Fibroblast of skin of right quadriceps (primary cell): ENCODE measurements around the gene PRPS1.
"Not testable (repeated sequence)": the region's sequence is repeated elsewhere in the genome, so short reads cannot be mapped to it uniquely, and the experiment has no call there.

ENCODE experiments used
- DNase-seq: peaks from one replicate; pipeline ENCODE4 v3.0.0-alpha.2; 2013

Gene PRPS1

DNA sequence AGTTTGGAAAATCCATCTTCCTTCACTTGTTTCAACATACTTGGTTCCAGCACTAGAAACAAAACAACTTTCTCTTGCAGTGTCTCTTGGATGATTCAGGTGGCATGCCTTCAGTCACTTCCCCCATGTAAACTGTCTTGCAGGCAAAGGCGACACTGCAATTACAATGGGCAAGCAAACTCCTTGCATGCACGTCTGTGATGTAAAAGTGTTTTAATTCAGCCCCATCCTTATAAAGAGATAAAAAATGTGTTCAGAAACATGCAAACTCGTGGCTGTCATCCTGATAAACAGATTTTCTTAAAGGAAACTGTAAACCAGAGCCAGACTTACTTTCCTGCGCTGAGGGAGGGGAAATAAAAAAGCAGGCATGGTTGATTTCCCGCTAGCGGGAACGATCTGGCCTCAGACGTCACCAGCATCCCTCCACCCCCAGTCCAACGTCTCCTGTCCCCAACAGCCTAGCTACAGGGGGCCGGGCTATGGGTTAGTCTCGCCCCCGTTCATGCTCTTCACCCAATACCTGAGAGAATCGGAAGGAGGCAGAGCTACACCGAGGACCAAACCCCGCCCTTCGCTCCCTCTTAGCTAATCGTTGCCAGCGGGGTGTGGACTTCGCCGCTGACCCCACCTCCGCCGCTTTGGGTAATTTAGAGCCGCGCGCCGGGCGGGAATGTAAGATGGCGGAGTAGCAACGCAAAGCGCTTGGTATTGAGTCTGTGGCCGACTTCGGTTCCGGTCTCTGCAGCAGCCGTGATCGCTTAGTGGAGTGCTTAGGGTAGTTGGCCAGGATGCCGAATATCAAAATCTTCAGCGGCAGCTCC, at the start of gene PRPS1:
Gene PRPS1, plus strand, starts transcription at position 673 of the 824 bp plus-strand sequence. Its CDS starts 119 bp downstream, at position 792.
- DNase-seq: peak; percentile 95

DNA sequence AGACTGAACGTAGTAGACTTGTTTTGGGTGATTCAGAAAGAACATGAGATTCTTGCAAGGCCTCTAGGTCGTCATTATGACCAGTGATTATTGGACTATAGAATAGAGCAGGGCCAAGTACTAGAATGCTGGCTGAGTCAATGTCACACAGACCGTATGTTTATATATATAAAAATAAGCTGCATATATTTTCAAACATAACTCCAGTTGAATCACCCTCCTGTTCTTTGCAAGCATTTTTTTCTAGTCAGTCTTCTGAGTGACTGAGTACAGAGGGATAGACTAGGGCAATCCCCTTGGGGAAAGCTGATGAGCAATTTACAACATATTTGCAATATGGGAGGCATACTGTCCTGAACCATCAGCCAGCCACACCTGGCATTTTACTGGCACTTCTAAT, 48.4 kb upstream of the PRPS1 start:
- peak; percentile 41 for DNase-seq

DNA sequence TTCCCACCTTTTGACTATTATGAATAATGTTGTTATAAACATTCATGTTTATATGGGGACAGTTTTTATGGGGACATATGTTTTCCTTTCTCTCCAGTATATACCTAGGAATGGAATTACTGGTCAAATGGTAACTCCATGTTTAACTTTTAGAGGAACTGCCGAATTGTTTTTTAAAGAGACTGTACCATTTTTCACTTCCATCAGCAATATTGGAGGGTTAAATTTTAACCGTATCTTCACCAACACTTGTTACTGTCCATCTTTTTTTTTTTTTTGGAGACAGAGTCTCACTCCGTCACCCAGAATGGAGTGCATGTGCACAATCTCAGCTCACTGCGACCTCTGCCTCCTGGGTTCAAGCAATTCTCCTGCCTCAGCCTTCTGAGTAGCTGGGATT, 46.4 kb upstream of the PRPS1 start:
- DNase-seq: no peak

DNA sequence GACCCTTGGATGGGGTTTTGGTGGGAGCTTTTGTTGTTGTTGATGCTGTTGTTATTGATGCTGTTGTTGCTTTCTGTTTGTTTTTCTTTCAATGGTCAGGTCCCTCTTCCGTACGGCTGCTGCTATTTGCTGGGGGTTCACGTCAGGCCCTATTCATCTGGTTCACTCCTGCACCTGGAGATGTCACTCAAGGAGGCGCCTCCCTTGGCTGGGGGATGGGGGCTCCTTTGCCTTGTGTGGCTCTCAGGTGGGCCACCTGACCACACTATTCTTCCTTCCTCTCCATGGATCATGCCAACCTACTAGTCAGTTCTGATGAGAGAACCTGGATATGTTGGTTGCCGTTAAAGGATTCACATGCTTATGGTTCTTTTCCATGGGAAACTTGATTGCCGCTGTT, 39.1 kb upstream of the PRPS1 start:
- DNase-seq: no peak

DNA sequence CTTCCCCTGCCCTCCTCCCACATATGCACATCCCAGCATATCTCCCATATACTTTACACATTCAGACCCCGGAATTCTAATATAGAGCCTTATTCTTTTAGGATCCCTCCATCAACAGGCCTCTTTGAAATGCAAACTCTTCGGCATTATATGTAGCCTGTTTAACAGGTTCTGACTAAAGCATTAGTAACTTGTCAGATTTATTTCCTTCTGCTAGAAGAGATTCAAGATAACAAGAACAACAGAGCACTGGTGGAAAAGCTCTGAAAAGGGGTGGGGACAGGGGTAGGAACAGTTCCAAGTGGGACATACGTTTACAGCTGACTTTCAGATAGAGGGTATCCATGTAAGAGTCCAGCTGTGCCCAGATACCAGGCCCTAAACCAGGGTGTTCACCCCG, 31.7 kb upstream of the PRPS1 start:
- no peak for DNase-seq

DNA sequence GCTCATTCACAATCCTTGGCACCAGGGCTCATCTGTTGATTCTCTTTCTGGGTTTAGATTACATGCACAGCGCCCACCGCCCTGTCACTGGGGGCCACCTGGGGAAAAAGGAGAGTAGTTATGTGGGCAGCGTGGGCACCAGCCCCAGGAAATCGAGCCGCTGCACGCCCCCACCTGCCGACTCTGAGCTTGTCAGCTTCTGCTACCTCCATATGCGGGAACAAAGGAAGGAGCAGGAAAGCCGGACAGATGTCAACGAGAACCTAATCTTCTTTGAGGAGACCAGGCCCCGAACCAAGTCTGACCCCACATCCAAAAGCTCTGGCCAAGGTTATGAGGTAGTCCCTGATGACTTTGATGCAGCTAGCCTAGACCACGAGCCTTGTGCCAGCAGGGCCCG, 31.0 kb upstream of the PRPS1 start:
- no peak for DNase-seq

DNA sequence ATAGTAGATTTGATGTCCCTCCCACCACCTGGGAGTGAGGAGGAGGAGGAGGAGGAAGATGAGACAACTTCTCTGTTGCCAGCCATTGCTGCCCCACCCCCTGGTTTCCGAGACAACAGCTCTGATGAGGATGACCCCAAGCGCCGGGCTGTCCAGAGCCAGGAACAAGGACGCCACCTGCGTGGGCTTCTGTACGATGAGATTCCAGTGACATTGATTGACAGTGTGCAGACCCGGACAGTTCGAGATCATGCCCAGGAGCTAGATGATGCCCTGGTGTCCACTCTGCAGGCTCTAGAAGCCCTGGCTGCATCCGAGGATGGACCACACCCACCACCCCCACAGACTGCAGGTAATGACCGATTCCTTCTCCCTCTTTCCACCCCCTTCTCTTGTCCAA, 30.5 kb upstream of the PRPS1 start:
- DNase-seq: no peak

DNA sequence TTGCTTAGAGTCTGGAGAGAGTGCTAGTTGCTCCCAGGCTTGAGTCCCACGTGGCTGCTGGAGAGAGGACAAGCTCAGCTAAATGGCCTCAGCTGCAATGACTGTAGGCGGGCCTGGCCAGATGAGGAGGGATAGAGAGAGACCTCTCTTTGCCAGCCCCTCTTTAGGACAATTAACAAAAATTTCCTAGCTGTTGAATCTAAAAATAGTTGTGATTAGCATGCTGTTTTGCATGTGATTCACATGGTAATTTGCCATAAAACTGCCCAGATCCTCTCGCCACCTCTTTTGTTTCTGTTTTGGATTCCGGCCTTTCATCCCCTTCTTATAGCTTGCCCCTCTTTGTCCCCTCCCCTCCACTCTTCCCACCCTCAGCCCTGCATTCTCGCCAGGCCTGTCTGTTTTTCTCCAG, 28.9 kb upstream of the PRPS1 start:
- DNase-seq: no peak

DNA sequence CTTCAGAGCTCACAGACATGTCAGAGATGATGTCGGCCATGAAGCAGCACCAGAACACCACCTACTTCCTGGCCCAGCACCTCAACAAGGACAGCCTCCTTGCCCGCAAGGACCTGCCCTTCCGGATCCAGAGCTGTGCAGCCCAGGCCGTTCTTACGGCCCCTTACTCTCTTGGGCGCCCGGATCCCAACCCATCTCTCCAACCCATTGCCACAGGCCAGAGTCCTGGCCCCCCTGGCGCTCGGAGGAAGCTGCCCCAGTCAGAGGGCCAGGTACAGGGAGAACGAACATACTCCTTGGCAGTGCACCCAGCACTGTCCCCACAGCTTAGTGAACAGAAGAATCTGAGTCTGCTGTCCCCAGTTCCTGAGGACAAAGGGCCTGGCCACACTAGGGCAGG, 27.9 kb upstream of the PRPS1 start:
- no peak for DNase-seq

DNA sequence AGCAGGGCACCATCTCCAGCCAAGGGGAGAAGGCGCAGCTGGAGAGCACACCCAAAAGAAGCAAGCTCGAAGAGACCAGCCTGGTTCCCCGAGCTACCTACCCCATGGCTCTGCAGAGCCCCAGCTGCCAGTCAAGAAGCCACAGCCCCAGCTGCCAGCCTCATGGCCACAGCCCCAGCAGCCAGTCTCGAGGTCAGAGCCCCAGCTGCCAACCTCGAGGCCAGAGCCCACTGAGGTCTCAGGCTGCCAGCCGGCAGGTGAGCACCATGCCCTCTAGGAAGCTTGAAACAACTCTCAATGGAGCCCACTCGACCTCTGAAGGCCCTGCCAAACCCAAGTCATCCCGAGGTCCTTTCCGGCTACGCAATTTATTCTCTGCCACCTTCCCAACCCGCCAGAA, 27.0 kb upstream of the PRPS1 start:
- DNase-seq: no peak

DNA sequence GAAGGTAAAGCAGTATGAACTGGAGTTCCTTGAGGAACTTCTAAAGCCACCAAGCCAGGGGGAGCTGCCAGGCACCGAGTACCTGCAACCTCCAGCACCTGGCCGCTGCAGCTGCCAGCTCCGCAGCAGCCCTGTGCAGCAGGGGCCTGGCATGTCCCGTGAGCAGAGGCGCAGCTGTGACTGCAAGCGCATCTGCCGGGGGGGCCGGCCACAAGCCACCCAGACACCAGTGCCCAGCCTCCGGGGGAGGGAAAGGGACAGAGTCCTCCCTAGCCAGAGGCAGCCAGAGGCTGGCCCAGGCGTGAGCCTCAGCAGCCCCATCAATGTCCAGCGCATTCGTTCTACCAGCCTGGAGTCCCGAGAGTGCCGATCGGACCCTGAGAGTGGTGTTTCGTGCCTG, 26.6 kb upstream of the PRPS1 start:
- DNase-seq: no peak

DNA sequence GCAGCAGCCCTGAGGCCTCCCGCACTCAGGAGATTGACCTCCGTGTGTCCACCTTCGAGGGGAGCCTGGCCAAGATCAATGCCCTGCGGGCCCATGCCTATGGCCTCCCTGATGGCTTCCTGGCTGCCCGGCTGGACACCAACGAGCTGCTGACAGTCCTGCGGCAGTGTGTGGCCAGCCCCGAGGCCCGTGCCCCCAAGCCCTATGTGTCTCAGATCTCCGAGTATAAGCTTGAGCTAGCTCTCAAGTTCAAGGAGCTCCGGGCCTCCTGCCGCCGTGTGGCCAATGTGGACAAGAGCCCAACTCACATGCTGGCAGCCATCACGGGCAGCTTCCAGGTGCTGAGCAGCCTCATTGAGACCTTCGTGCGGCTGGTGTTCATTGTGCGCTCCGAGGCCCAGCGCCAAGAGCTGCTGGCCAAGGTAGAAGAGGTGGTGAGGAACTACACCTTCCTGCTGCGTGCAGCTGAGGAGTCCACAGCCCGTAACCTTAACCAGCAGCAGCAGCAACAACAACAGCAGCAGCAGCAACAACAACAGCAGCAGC, 25.5 kb upstream of the PRPS1 start:
- DNase-seq: no peak

DNA sequence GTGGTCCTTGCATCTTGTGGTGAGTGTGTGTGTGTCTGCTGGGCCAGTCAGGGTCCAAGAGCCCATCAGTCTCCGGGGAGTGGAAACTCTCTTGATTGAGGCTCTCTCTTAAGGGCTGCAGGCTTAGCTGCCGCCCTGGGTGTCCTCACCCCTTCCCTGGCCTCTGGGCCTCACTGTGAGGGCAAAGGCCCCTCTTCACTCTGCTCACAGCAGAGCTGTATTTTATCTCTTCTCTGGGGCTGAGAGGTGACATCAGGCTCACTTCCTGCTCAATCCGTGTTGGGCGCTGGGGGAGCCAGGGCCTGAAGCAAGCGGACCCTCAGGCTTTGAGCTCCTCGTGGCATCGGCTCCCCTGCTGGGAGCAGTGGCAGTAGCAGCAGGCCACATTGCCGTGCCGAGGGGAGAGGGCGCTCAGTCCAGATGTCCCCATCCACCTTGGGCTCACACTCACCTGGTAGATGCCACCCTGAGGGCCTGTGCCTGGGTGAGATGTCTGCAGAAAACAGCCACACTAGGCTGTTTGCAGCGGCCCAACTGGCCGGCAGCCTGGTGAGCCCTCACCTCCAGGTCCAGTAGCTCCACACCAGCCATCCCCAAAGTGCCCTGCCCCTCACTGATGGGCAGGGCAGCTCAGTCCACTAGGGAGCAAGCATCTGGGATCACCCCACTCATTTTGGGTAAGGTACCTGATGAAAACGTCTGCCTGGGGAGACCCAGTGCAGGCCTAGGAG, 24.7 kb upstream of the PRPS1 start:
- DNase-seq: no peak

DNA sequence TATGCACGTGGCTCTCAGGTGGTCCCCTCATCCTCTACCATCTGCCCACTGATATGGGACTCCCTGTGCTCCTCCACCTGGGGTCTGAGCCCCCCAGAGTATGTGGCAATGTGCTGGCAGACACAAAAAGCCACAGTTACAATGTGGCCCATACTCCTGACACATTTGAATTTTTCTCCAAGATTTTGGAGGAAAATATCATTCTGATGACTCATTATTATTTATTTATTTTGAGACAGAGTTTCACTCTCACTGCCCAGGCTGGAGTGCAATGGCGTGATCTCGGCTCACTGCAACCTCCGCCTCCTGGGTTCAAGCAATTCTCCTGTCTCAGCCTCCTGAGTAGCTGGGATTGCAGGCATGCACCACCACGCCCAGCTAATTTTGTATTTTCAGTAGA, 19.2 kb upstream of the PRPS1 start:
- DNase-seq: not testable (repeated sequence)

DNA sequence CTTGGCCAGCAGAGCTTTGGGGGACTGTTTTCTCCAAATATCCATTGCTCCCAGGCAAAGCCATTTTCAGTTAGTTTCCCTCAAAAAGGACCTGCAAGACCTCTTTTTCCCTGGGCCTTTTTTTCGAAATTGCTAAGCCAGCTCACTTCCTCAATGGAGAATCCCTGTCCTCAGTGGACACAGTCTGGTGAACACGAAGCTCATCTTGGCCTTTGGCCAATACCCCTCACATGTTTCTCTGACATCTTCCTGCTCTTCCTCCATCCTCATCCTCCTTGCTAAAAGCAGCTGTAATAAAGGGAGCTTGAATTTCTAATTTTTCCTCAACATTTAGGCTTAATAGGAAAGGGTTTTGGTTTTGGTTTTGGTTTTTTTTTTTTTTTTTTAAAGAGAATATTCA, 17.6 kb upstream of the PRPS1 start:
- no peak for DNase-seq

DNA sequence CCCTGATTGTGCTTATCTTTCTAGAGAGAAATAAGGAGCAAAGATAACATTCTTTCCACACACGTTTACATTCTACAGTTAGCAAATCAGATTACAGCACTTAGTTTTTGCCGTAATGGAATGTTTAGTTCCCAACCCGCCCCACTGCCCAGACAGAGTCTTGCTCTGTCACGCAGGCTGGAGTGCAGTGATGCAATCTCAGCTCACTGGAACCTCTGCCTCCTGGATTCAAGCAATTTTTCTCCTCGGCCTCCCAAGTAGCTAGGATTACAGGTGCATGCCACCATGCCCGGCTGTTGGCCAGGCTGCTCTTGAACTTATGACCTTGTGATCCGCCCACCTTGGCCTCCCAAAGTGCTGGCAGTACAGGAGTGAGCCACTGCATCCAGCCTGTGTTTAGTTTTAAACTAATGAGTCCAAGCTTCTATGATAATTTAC, 8.4 kb upstream of the PRPS1 start:
- no peak for DNase-seq

DNA sequence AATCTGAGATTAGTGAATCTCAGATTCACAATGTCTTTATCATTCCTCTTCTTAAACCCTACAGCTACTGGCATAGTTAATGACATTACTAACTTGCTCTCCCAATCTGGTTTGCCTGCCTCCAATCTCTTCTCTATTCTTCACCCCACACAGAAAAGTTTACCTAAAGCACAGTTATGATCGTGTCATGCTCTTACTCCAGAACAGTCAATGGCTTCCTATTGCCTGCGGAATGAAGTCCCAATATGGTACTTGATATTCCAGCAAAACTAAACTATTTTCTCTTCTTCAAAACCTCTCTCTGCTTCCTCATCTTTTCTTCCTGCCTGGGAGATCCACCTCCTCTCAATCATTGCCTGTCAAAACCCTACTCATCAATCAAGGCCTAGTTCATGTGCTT, 3.4 kb upstream of the PRPS1 start:
- no peak for DNase-seq

DNA sequence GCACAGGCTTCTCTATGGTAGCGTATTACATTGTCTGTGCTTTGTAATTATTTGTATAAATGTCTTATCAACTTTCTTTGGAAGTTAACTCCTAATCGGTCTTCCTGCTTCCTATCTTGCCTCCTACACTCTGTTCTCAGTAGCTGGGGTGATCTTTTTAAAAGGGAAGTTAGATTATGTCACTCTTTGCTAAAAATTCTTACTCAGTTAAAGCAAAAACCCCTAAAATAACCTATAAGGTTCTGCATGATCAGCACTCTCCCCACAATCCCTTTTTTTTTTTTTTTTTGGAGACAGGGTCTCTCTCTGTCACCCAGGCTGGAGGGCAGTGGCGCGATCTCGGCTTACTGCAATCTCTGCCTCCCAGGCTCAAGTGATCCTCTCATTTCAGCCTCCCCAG, 2.6 kb upstream of the PRPS1 start:
- DNase-seq: no peak

DNA sequence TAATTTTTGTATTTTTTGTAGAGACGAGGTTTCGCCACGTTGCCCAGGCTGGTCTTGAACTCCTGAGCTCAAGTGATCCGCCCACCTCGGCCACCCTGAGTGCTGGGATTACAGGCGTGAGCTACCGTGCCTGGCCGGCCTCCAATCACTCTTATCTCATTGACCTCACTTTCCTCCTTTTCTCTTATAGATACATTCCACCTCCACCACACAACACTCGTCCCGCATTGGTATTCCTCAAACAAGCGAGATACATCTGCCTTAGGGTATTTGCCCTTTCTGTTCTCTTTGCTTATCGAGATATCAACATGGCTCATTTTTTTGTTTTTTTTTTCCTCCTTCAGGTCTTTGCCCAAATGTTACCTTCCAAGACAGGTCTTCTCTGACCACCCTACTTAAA, 1.8 kb upstream of the PRPS1 start:
- DNase-seq: no peak

DNA sequence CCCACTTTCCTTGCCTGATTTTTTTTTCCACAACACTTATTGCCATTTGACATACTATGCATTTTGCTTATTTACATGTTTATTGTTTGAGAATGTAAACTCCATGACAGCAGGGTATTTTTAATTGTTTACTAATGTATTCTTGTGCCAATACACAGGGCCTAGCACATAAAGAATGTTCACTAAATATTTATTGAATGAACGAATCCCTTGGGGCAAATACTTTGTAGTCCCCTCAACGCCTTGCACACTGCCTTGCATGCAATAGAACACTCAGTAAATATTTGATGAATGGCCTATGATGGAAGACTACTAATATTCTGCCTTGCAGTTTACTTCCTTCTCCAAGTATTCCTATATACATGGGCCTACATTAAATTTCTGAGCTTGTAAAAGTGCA, 1.4 kb upstream of the PRPS1 start:
- no peak for DNase-seq

DNA sequence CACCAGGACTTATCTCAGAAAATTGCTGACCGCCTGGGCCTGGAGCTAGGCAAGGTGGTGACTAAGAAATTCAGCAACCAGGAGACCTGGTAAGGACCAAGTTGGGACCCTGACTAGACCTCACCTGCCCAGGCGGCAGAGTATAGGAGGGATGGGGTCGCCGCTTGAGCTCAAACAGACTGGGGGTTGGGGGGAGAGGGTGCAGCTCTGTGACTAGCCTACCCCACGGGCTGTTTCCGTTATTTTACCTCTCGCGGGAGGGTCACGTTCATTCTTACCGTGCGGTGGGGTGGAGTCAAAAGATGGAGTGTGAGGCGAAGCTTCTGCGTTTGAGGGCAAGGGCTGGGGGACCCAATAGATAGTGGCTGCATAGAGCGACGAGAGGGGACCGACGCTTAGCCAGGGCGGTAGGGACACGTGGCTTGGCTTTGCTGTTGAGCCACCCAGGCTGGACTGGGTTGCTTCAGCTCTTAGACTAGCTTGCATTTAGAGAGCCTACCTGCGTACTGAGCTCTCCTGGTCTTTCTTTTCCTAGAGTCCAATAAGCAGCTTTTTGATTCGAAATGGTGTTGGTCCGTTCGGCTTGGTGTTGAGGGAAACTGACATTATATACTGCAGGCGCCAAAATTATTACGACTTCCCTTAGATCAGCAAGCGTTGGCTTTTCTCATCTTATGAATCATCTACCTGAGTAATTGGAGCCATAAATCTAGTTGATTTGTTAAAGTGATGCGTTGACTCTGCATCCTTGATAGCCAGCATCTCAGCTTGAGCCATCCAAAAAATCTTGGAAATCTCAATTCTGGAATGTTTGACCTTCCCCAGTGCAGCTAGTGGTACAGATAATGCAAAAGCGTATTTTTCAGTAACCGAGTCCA, 591 bp downstream of the PRPS1 start:
- DNase-seq: peak; percentile 23

DNA sequence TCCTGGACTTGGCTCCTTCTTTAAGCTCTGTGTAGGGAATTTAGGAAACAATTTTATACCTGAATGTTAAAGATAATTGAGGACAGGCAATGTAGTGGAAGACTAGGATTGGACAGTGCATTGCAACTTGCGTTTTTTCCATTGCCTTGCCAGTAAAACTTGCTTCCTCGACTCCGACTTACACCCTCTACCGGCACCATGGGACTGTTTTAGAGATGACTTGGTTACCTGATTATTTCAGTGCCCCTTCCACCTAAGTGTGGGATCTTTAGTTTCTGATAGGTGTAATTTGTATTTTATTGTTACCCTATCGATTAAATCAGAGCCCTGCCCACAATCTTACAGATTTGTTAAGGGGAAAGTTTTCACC, 1.2 kb downstream of the PRPS1 start:
- peak; percentile 20 for DNase-seq

DNA sequence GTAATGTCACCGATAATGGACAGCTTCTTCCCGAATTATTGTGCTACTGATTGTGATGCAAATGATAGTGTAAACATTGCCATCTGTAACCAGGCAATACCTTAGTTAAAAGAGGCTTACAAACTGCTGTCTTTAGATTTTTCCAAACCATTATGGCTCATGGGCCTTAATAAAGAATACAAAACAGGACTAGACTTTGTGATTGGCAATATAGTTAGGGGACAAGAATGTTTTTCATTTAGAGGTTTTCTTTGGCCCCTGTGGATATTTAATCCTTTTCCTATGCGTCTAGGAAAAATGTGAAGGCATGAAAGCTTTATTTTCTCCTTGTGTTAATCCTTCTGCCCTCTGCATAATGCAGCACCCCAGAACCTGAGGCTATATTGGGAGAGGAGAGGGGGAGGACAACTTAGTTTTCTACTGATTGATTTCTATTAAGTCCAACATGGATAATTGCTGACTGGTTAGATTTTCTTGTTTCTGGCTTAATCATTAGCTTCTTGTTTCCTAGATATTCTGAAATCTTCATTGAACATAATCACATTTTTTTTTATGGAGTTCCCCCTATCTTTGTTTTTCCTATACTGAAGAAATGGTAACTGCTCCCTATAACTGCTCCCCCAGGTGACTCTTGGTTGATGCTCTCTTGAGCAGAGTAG, 1.9 kb downstream of the PRPS1 start:
- DNase-seq: no peak
